DND-41 (cell line): Measurements from ENCODE around the gene ANKK1.

ENCODE experiments used
- CTCF ChIP-seq: IDR thresholded peaks from 2 replicates; pipeline ENCODE4 v1.5.1; 2012; ENCODE audit warnings: borderline replicate concordance, low read length, moderate library complexity, mild to moderate bottlenecking; ENCODE audit not compliant: poor library complexity, severe bottlenecking; ENCODE audit errors: extremely low read depth
- EZH2 ChIP-seq: IDR thresholded peaks from 3 replicates; pipeline ENCODE4 v1.6.1; 2012; ENCODE audit warnings: borderline replicate concordance, low read depth, mild to moderate bottlenecking, moderate library complexity, low read length, inconsistent platforms; ENCODE audit not compliant: severe bottlenecking

- no peak for TF ChIP-seq CTCF
- TF ChIP-seq EZH2 = no peak
These were observed 36.5 kb upstream of the ANKK1 start for GRCh38 chr11:113351068-113351450.
